ENCODE measurements around the gene PSD4.

The PSD4 gene

DNA sequence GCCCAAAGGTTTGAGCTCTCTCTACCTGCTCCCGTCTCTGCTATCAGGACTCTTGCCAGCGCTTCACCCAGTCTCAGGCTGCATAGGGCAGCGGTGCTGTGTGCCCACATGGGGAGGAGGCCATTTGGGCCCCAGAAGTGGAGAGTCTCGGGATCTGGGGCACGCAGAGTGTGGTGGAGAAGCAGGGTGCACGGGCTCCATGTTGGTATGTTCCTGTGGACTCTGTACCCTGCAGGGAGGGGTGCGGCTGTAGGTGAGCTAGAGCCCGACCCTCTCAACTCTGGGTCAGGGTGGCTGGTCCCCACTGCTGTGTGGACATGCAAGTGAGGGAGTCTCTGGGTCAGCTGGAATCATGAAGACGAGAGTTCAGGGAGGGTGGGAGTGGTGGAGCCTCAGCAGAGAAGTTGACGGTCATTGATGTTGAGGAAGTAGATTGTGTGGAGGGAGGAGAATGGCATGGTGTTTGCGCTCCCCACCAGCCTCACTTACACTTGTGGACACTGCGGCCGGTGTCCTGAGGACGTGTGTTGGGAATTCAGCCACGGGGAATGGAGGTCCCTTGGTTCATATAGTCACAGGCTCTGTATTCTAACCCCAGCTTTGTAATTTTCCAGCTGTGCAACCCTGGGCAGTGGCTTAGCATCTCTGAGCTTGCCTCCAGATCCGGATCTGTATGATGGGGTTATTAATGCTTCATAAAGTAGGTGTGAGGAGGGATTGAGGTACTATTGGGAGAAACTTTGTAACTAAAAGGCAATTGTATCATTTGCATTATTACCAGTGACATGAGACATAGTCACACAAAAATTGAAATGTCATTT, 840 bp upstream of the PSD4 start:
- no peaks in the 10 kb centered on the region for H3K9me3 ChIP-seq (ENCODE audit: insufficient read depth, low read length)
- H3F3A ChIP-seq (ENCODE audit: insufficient read depth): peaks cover 3% of the 10 kb centered on the region; the same call in 1 of the 2 replicates
- H3K27me3 ChIP-seq (ENCODE audit: low read length): no peaks in the 10 kb centered on the region
- peak overlapping the region; percentile 79 for H3K9ac ChIP-seq (ENCODE audit: low read length)
- peak overlapping the region; percentile 99 for H3K4me2 ChIP-seq (ENCODE audit: low read depth, low read length, poor library complexity, severe bottlenecking)
- no peaks in the 10 kb centered on the region for H3K9me2 ChIP-seq (replicated peaks; ENCODE audit: insufficient read depth, low read length)
- H4K20me1 ChIP-seq (ENCODE audit: low read depth, low read length): peaks cover 8% of the 10 kb centered on the region; the same call in 1 of the 2 replicates
- H2AFZ ChIP-seq (ENCODE audit: low read depth, low read length, severe bottlenecking): peak overlapping the region; percentile 90
- no peak for TF ChIP-seq EZH2phosphoT487 (conservative IDR thresholded peaks at IDR 0.05; ENCODE audit: low read length)
- TF ChIP-seq, protein P1, sequence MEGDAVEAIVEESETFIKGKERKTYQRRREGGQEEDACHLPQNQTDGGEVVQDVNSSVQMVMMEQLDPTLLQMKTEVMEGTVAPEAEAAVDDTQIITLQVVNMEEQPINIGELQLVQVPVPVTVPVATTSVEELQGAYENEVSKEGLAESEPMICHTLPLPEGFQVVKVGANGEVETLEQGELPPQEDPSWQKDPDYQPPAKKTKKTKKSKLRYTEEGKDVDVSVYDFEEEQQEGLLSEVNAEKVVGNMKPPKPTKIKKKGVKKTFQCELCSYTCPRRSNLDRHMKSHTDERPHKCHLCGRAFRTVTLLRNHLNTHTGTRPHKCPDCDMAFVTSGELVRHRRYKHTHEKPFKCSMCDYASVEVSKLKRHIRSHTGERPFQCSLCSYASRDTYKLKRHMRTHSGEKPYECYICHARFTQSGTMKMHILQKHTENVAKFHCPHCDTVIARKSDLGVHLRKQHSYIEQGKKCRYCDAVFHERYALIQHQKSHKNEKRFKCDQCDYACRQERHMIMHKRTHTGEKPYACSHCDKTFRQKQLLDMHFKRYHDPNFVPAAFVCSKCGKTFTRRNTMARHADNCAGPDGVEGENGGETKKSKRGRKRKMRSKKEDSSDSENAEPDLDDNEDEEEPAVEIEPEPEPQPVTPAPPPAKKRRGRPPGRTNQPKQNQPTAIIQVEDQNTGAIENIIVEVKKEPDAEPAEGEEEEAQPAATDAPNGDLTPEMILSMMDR (IDR thresholded peaks at IDR 0.05; ENCODE audit: insufficient read depth, low read length, poor library complexity, severe bottlenecking): no peak
- H3K4me3 ChIP-seq (ENCODE audit: insufficient read depth, low read length, poor library complexity, severe bottlenecking): peak overlapping the region; percentile 73
- peaks cover 38% of the 10 kb centered on the region for H3K79me2 ChIP-seq (ENCODE audit: insufficient read depth, low read length)
- no peaks in the 10 kb centered on the region for H3K36me3 ChIP-seq (ENCODE audit: low read length)
- peak overlapping the region; percentile 75 for H3K27ac ChIP-seq (ENCODE audit: low read depth, low read length)

DNA sequence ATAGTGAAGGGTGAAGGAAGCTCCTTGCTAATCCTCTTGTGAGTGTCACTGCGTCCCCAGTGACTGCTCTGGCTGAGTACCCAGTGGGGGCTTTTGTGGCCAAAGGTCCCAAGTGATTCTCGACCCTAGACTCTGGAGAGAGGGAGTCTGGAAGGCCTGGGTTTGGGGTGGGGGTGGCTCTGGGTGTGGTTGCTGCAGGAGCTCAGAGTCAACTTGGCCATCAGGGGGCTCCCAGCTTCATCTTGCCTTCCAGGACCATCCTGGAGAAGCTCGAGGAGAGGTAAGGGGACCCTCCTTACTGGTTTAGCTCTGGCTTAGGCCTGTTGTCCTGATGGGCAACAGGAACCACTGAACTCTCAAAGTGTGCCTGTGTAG, 592 bp downstream of the PSD4 start:
- Histone ChIP-seq H2AFZ (ENCODE audit: low read depth, low read length, severe bottlenecking) (no peak overlapping the region), H3K4me3 (ENCODE audit: insufficient read depth, low read length, poor library complexity, severe bottlenecking) (peak overlapping the region; percentile 73), H3K79me2 (ENCODE audit: insufficient read depth, low read length) (peaks cover 51% of the 10 kb centered on the region), H3K4me2 (ENCODE audit: low read depth, low read length, poor library complexity, severe bottlenecking) (peak overlapping the region; percentile 99), H3K27me3 (ENCODE audit: low read length) (no peaks in the 10 kb centered on the region), H3K9me2 (replicated peaks; ENCODE audit: insufficient read depth, low read length) (no peaks in the 10 kb centered on the region), H3K27ac (ENCODE audit: low read depth, low read length) (peak overlapping the region; percentile 75), H3K9me3 (ENCODE audit: insufficient read depth, low read length) (no peaks in the 10 kb centered on the region), H3K36me3 (ENCODE audit: low read length) (no peaks in the 10 kb centered on the region), H3F3A (ENCODE audit: insufficient read depth) (peaks cover 3% of the 10 kb centered on the region; the same call in 1 of the 2 replicates), H3K9ac (ENCODE audit: low read length) (peak overlapping the region; percentile 79), H4K20me1 (ENCODE audit: low read depth, low read length) (peaks cover 9% of the 10 kb centered on the region; the same call in 1 of the 2 replicates)
- TF ChIP-seq, protein P1 (IDR thresholded peaks at IDR 0.05; ENCODE audit: insufficient read depth, low read length, poor library complexity, severe bottlenecking): peak; percentile 26
- TF ChIP-seq EZH2phosphoT487 (conservative IDR thresholded peaks at IDR 0.05; ENCODE audit: low read length): no peak

DNA sequence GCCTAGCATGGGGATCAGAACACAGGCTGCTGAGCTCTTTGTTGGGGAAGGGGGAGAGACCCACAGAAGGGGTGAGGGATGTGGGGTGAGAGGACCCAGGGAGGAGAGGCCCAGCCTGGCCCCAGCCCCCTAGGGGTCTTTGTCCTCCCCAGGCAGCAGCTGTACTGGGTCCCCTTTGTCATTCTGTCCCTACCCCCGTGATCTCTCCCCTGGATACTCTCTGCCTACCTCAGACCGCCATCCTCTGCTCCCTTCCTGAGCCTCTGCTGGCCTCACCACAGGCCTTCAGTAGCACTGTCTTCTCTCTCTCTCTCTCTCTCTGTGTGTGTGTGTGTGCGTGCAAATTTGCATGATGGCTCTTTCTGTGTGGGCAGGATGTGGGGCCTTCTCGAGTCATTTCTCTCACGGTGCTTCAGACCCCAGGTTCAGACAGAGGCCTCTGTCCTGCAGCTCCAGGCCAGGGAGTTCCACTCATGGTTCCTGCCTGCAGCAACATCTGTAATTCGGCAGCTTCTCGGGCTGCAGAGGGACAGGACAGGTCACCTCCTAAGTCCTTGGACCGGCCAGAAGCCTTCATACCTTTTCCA, 1.4 kb downstream of the PSD4 start:
- H4K20me1 ChIP-seq (ENCODE audit: low read depth, low read length): peaks cover 11% of the 10 kb centered on the region; the same call in 1 of the 2 replicates
- TF ChIP-seq, protein P1 (IDR thresholded peaks at IDR 0.05; ENCODE audit: insufficient read depth, low read length, poor library complexity, severe bottlenecking): no peak
- TF ChIP-seq EZH2phosphoT487 (conservative IDR thresholded peaks at IDR 0.05; ENCODE audit: low read length): no peak
- H3K9ac ChIP-seq (ENCODE audit: low read length): peak overlapping the region; percentile 79
- peaks cover 58% of the 10 kb centered on the region for H3K79me2 ChIP-seq (ENCODE audit: insufficient read depth, low read length)
- H3K4me2 ChIP-seq (ENCODE audit: low read depth, low read length, poor library complexity, severe bottlenecking): peak overlapping the region; percentile 99
- H3K9me2 ChIP-seq (replicated peaks; ENCODE audit: insufficient read depth, low read length): no peaks in the 10 kb centered on the region
- peak overlapping the region; percentile 73 for H3K4me3 ChIP-seq (ENCODE audit: insufficient read depth, low read length, poor library complexity, severe bottlenecking)
- H3F3A ChIP-seq (ENCODE audit: insufficient read depth): peaks cover 3% of the 10 kb centered on the region; the same call in 1 of the 2 replicates
- no peaks in the 10 kb centered on the region for H3K27me3 ChIP-seq (ENCODE audit: low read length)
- H3K36me3 ChIP-seq (ENCODE audit: low read length): no peaks in the 10 kb centered on the region
- peak overlapping the region; percentile 75 for H3K27ac ChIP-seq (ENCODE audit: low read depth, low read length)
- H2AFZ ChIP-seq (ENCODE audit: low read depth, low read length, severe bottlenecking): no peak overlapping the region
- no peaks in the 10 kb centered on the region for H3K9me3 ChIP-seq (ENCODE audit: insufficient read depth, low read length)
